H9 (cell line): Measurements from ENCODE around the gene JAKMIP1. TPM values are rescaled to one million over a fixed set of nuclear protein-coding genes. Genes with fewer than 3 reads are reported as not detected.

ENCODE experiments used
- DNase-seq: peaks from one replicate; pipeline ENCODE4 v3.0.0-alpha.2; 2017
- H2AFZ ChIP-seq: one replicate; pipeline ENCODE4 v1.6.1; 2013; ENCODE audit warnings: mild to moderate bottlenecking, low read length, control low read depth, moderate library complexity
- H2AK5ac ChIP-seq: 2 replicates; pipeline ENCODE4 v1.6.1; 2013; ENCODE audit warnings: low read length, control low read depth, mixed read lengths; ENCODE audit not compliant: insufficient read length
- H2BK120ac ChIP-seq: one replicate; pipeline ENCODE4 v1.6.1; 2013; ENCODE audit warnings: low read depth, mild to moderate bottlenecking, low read length, control low read depth, inconsistent platforms; ENCODE audit not compliant: poor library complexity, severe bottlenecking
- H2BK12ac ChIP-seq: 2 replicates; pipeline ENCODE4 v1.6.1; 2013; ENCODE audit warnings: low read length, control low read depth, mixed read lengths, low read depth; ENCODE audit not compliant: insufficient read length
- H2BK15ac ChIP-seq: 2 replicates; pipeline ENCODE4 v1.6.1; 2013; ENCODE audit warnings: low read depth, low read length, control low read depth
- H2BK20ac ChIP-seq: one replicate; pipeline ENCODE4 v1.6.1; 2013; ENCODE audit warnings: low read depth, mild to moderate bottlenecking, low read length, control low read depth, inconsistent platforms; ENCODE audit not compliant: poor library complexity, severe bottlenecking
- H2BK5ac ChIP-seq: 2 replicates; pipeline ENCODE4 v1.6.1; 2013; ENCODE audit warnings: low read length, control low read depth, mixed read lengths; ENCODE audit not compliant: insufficient read length
- H3K14ac ChIP-seq: 2 replicates; pipeline ENCODE4 v1.6.1; 2013; ENCODE audit warnings: low read length, control low read depth; ENCODE audit not compliant: insufficient read depth
- H3K18ac ChIP-seq: 2 replicates; pipeline ENCODE4 v1.6.1; 2013; ENCODE audit warnings: low read depth, mild to moderate bottlenecking, mixed read lengths, low read length, control low read depth; ENCODE audit not compliant: insufficient read length
- H3K23ac ChIP-seq: 2 replicates; pipeline ENCODE4 v1.6.1; 2013; ENCODE audit warnings: low read length, control low read depth, mixed read lengths, low read depth; ENCODE audit not compliant: insufficient read length
- H3K23me2 ChIP-seq: 2 replicates; pipeline ENCODE4 v1.6.1; 2013; ENCODE audit warnings: low read depth, mild to moderate bottlenecking, mixed read lengths, low read length, control low read depth; ENCODE audit not compliant: insufficient read length, poor library complexity, severe bottlenecking
- H3K27ac ChIP-seq: 2 replicates; pipeline ENCODE4 v1.5.1; 2013; ENCODE audit warnings: low read length, control low read depth, mixed read lengths, low read depth; ENCODE audit not compliant: insufficient read length
- H3K27me3 ChIP-seq: 2 replicates; pipeline ENCODE4 v1.6.1; 2013; ENCODE audit warnings: low read length, control low read depth, inconsistent platforms; ENCODE audit not compliant: insufficient read depth
- H3K4ac ChIP-seq: 2 replicates; pipeline ENCODE4 v1.6.1; 2013; ENCODE audit warnings: low read depth, mild to moderate bottlenecking, control low read depth, inconsistent platforms, low read length, moderate library complexity
- H3K4me1 ChIP-seq: 2 replicates; pipeline ENCODE4 v1.6.1; 2013; ENCODE audit warnings: low read length, control low read depth, inconsistent platforms; ENCODE audit not compliant: insufficient read depth
- H3K4me2 ChIP-seq: 2 replicates; pipeline ENCODE4 v1.6.1; 2013; ENCODE audit warnings: low read length, control low read depth, mixed read lengths; ENCODE audit not compliant: insufficient read length, insufficient read depth
- H3K56ac ChIP-seq: 2 replicates; pipeline ENCODE4 v1.6.1; 2013; ENCODE audit warnings: low read depth, mild to moderate bottlenecking, mixed read lengths, low read length, control low read depth; ENCODE audit not compliant: insufficient read length
- H3K79me1 ChIP-seq: 2 replicates; pipeline ENCODE4 v1.6.1; 2013; ENCODE audit warnings: low read depth, mild to moderate bottlenecking, moderate library complexity, low read length, control low read depth, inconsistent platforms; ENCODE audit not compliant: insufficient read depth, poor library complexity, severe bottlenecking
- H3K79me2 ChIP-seq: 2 replicates; pipeline ENCODE4 v1.6.1; 2013; ENCODE audit warnings: low read length, control low read depth, inconsistent platforms; ENCODE audit not compliant: insufficient read depth
- H3K9ac ChIP-seq: 2 replicates; pipeline ENCODE4 v1.6.1; 2013; ENCODE audit warnings: low read length, control low read depth, mixed read lengths; ENCODE audit not compliant: insufficient read length; ENCODE audit errors: extremely low read depth
- H3K9me3 ChIP-seq: one replicate; pipeline ENCODE4 v1.6.1; 2013; ENCODE audit warnings: low read depth, low read length, inconsistent platforms; ENCODE audit not compliant: control insufficient read depth
- H3T11ph ChIP-seq: one replicate; pipeline ENCODE4 v1.6.1; 2013; ENCODE audit warnings: mild to moderate bottlenecking, low read length, control low read depth, inconsistent platforms
- H4K20me1 ChIP-seq: one replicate; pipeline ENCODE4 v1.6.1; 2013; ENCODE audit not compliant: control insufficient read depth, insufficient read length, insufficient read depth
- H4K5ac ChIP-seq: 2 replicates; pipeline ENCODE4 v1.6.1; 2013; ENCODE audit warnings: low read depth, mild to moderate bottlenecking, mixed read lengths, low read length, control low read depth; ENCODE audit not compliant: insufficient read length
- H4K8ac ChIP-seq: replicated peaks from 2 replicates; pipeline ENCODE4 v1.6.1; 2013; ENCODE audit warnings: low read length, control low read depth, mixed read lengths, low read depth; ENCODE audit not compliant: insufficient read length
- H4K91ac ChIP-seq: 2 replicates; pipeline ENCODE4 v1.6.1; 2013; ENCODE audit warnings: low read depth, mild to moderate bottlenecking, moderate library complexity, mixed read lengths, low read length, control low read depth; ENCODE audit not compliant: insufficient read length
- H3K27ac Mint-ChIP-seq, 3 experiments: 2 replicates in 2 of 3; 3 replicates in 1 of 3; pipeline ENCODE4 v1.8.0; 2020 to 2021; ENCODE audit warnings: mixed read lengths in 3 of 3, mild to moderate bottlenecking in 1 of 3, moderate library complexity in 1 of 3
- H3K27me3 Mint-ChIP-seq: 2 replicates; pipeline ENCODE4 v1.8.0; 2021; ENCODE audit warnings: low read depth, mild to moderate bottlenecking, moderate library complexity, mixed read lengths
- H3K36me3 Mint-ChIP-seq, 3 experiments: 2 replicates in 2 of 3; 3 replicates in 1 of 3; pipeline ENCODE4 v1.8.0; 2020 to 2021; ENCODE audit warnings: low read depth in 3 of 3, mixed read lengths in 3 of 3; ENCODE audit not compliant: insufficient read depth in 1 of 3
- H3K4me1 Mint-ChIP-seq, 2 experiments: 2 replicates each; pipeline ENCODE4 v1.8.0; 2020; ENCODE audit warnings: mixed read lengths in 2 of 2
- H3K4me3 Mint-ChIP-seq, 2 experiments: 2 replicates in 1 of 2; 3 replicates in 1 of 2; pipeline ENCODE4 v1.8.0; 2020 to 2021; ENCODE audit warnings: mild to moderate bottlenecking in 2 of 2, mixed read lengths in 2 of 2, moderate library complexity in 1 of 2
- H3K9me3 Mint-ChIP-seq, 2 experiments: 2 replicates in 1 of 2; 3 replicates in 1 of 2; pipeline ENCODE4 v1.8.0; 2020; ENCODE audit warnings: mild to moderate bottlenecking in 2 of 2, mixed read lengths in 2 of 2, moderate library complexity in 1 of 2
- WGBS: extraction: QIAGEN DNeasy Blood & Tissue Kit; methylation state at CpG from one replicate; pipeline ENCODE4 v1.1.7; 2013; ENCODE audit warnings: missing lambda C conversion rate, low lambda C conversion rate, mixed read lengths; ENCODE audit not compliant: insufficient read length; ENCODE audit errors: extremely low coverage; 5-methylcytosine and 5-hydroxymethylcytosine counted together
- total RNA-seq: library from RNA; stranded (reverse); gene quantifications from 2 replicates; pipeline ENCODE4 v1.2.1, GENCODE V29; 2021
- TF ChIP-seq, protein P1 (sequence below): fragments of 200-600 bp; sonication (generic); conservative IDR thresholded peaks from 3 replicates; pipeline ENCODE4 v1.8.0; 2021; ENCODE audit warnings: antibody characterized with exemption, mild to moderate bottlenecking

Gene JAKMIP1
- total RNA-seq, 1 experiment from 2014 or later: 1.5 TPM

- no peaks in the 10 kb centered on the region for H3K4me1 ChIP-seq
- no peaks in the 10 kb centered on the region for H4K20me1 ChIP-seq
- H3K36me3 Mint-ChIP-seq: no peaks in the 10 kb centered on the region
- no peak overlapping the region for H3K56ac ChIP-seq
- no peak overlapping the region for H4K91ac ChIP-seq
- H3K27me3 Mint-ChIP-seq: peaks cover 27% of the 10 kb centered on the region
- peaks cover 0 to 3% of the 10 kb centered on the region in 2 experiments; a peak in 2 of 5 replicates for H3K9me3 Mint-ChIP-seq
- WGBS: no CpG with 5 or more reads among the region's 3 CpGs
- H3K27me3 ChIP-seq: peaks cover 3% of the 10 kb centered on the region; the same call in 1 of the 2 replicates
- no peak overlapping the region for H2BK5ac ChIP-seq
- H3K4me3 Mint-ChIP-seq: no peak overlapping the region
- H3K4ac ChIP-seq: no peak overlapping the region
- no peak overlapping the region for H3K4me2 ChIP-seq
- no peak overlapping the region for H3K14ac ChIP-seq
- no peak overlapping the region for H3K18ac ChIP-seq
- H2BK12ac ChIP-seq: no peak overlapping the region
- no peak overlapping the region for H3K23ac ChIP-seq
- no peak overlapping the region for H2BK120ac ChIP-seq
- H4K8ac ChIP-seq: no peak overlapping the region
- DNase-seq: no peak
- no peak overlapping the region for H3K9ac ChIP-seq
- no peak overlapping the region for H3K27ac ChIP-seq
- H2AFZ ChIP-seq: no peak overlapping the region
- peaks cover 8 to 32% of the 10 kb centered on the region in 2 experiments; a peak in 3 of 4 replicates for H3K4me1 Mint-ChIP-seq
- H3T11ph ChIP-seq: no peak overlapping the region
- no peaks in the 10 kb centered on the region for H3K9me3 ChIP-seq
- no peak overlapping the region for H2AK5ac ChIP-seq
- no peak overlapping the region for H4K5ac ChIP-seq
- H3K79me1 ChIP-seq: no peaks in the 10 kb centered on the region
- H3K27ac Mint-ChIP-seq: no peak overlapping the region
- no peaks in the 10 kb centered on the region for H3K79me2 ChIP-seq
- TF ChIP-seq, protein P1, sequence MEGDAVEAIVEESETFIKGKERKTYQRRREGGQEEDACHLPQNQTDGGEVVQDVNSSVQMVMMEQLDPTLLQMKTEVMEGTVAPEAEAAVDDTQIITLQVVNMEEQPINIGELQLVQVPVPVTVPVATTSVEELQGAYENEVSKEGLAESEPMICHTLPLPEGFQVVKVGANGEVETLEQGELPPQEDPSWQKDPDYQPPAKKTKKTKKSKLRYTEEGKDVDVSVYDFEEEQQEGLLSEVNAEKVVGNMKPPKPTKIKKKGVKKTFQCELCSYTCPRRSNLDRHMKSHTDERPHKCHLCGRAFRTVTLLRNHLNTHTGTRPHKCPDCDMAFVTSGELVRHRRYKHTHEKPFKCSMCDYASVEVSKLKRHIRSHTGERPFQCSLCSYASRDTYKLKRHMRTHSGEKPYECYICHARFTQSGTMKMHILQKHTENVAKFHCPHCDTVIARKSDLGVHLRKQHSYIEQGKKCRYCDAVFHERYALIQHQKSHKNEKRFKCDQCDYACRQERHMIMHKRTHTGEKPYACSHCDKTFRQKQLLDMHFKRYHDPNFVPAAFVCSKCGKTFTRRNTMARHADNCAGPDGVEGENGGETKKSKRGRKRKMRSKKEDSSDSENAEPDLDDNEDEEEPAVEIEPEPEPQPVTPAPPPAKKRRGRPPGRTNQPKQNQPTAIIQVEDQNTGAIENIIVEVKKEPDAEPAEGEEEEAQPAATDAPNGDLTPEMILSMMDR: no peak
- H3K23me2 ChIP-seq: no peaks in the 10 kb centered on the region
- no peak overlapping the region for H2BK15ac ChIP-seq
- no peak overlapping the region for H2BK20ac ChIP-seq
Measured at GRCh38 chr4:6224735-6225134, 24.4 kb upstream of the JAKMIP1 start.
